ENCODE measurements around the gene OR52N4. TPM values are rescaled to one million over a fixed set of nuclear protein-coding genes. Genes with fewer than 3 reads are reported as not detected.

OR52N4 gene
- not detected in 2 replicates for total RNA-seq

GRCh38 chr11:5753943-5754342 lies at the start of gene OR52N4:
TSS of gene OR52N4 (plus strand) at chr11:5754243. CDS start at chr11:5754741, 498 bp downstream.

GRCh38 chr11:5736396-5736795 lies 17.6 kb upstream of the OR52N4 start, which contains the start of gene OR56B1:
TSS of gene OR56B1 (plus strand) at chr11:5736448. CDS start at chr11:5736517, 69 bp downstream.

GRCh38 chr11:5783255-5783654 lies 29.2 kb downstream of the OR52N4 start, which contains the start of gene OR52N5:
TSS of gene OR52N5 (minus strand) at chr11:5783355. CDS start at chr11:5778634, 4,721 bp downstream.

GRCh38 chr11:5791165-5791564 lies 37.1 kb downstream of the OR52N4 start, which contains the start of gene OR52N1:
TSS of gene OR52N1 (minus strand) at chr11:5791265. CDS start at chr11:5788816, 2,449 bp downstream.

Other genes with a start within 250 kb of the OR52N4 start
- 0.06 and 0.13 TPM in 2 replicates for gene UBQLN3, start 244.3 kb upstream of the OR52N4 start, total RNA-seq
- gene UBQLNL, start 237.5 kb upstream of the OR52N4 start, total RNA-seq, result 0.12 and 0.13 TPM in 2 replicates
- 0.66 and 0.87 TPM in 2 replicates for gene OR52H1, start 205.7 kb upstream of the OR52N4 start, total RNA-seq
- gene OR52B6, start 173.4 kb upstream of the OR52N4 start, total RNA-seq, result not detected in 2 replicates
- 2.9 and 3.9 TPM in 2 replicates for gene TRIM6, start 157.6 kb upstream of the OR52N4 start, total RNA-seq
- gene TRIM34, start 129.2 kb upstream of the OR52N4 start, total RNA-seq, result 16.4 and 21.3 TPM in 2 replicates
- gene TRIM5, start 69.2 kb upstream of the OR52N4 start, total RNA-seq, result 36.5 and 55.3 TPM in 2 replicates
- 69.4 and 128 TPM in 2 replicates for gene TRIM22, start 64.5 kb upstream of the OR52N4 start, total RNA-seq
- 0.06 TPM in 1 of 2 replicates, not detected in the other for gene OR56B1, start 17.8 kb upstream of the OR52N4 start, total RNA-seq
- not detected in 2 replicates for gene OR52N5, start 29.1 kb downstream of the OR52N4 start, total RNA-seq
- not detected in 2 replicates for gene OR52N1, start 37.0 kb downstream of the OR52N4 start, total RNA-seq
- not detected in 2 replicates for gene OR52N2, start 54.7 kb downstream of the OR52N4 start, total RNA-seq
- gene OR52E6, start 87.7 kb downstream of the OR52N4 start, total RNA-seq, result not detected in 2 replicates
- not detected in 2 replicates for gene OR52E8, start 103.4 kb downstream of the OR52N4 start, total RNA-seq
- gene OR52E4, start 126.4 kb downstream of the OR52N4 start, total RNA-seq, result not detected in 2 replicates
- not detected in 2 replicates for gene OR52E5, start 139.0 kb downstream of the OR52N4 start, total RNA-seq
- gene OR56A3, start 188.0 kb downstream of the OR52N4 start, total RNA-seq, result not detected in 2 replicates
- not detected in 2 replicates for gene OR56A5, start 214.3 kb downstream of the OR52N4 start, total RNA-seq
- gene OR52L1, start 232.7 kb downstream of the OR52N4 start, total RNA-seq, result not detected in 2 replicates